ENCODE results near the gene ANO4.

DNA sequence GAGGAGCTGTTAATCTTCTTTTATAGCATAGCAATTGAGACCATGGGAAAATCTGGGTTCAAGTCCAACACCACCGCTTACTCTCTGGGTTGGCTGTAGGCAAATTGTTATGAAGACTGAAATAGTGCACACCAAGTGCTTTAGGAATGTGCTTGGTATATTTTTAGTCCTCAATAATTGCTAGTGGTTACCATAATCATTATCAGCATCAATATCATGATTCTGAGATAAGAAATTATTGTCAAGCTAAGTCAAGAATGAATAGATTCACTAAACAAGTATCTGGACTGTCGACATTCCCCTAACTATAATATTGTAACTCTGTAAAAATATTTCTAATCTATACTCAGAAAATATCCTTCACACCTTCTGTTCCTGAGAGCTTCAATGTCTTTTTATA, 48.5 kb downstream of the ANO4 start:
- TF ChIP-seq, protein P1, sequence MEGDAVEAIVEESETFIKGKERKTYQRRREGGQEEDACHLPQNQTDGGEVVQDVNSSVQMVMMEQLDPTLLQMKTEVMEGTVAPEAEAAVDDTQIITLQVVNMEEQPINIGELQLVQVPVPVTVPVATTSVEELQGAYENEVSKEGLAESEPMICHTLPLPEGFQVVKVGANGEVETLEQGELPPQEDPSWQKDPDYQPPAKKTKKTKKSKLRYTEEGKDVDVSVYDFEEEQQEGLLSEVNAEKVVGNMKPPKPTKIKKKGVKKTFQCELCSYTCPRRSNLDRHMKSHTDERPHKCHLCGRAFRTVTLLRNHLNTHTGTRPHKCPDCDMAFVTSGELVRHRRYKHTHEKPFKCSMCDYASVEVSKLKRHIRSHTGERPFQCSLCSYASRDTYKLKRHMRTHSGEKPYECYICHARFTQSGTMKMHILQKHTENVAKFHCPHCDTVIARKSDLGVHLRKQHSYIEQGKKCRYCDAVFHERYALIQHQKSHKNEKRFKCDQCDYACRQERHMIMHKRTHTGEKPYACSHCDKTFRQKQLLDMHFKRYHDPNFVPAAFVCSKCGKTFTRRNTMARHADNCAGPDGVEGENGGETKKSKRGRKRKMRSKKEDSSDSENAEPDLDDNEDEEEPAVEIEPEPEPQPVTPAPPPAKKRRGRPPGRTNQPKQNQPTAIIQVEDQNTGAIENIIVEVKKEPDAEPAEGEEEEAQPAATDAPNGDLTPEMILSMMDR (IDR thresholded peaks at IDR 0.05) = no peak
- no peak for TF ChIP-seq POLR2A (IDR thresholded peaks at IDR 0.05)
